H9 (cell line): ENCODE results near the gene RFPL3. TPM values are rescaled to one million over a fixed set of nuclear protein-coding genes. Genes with fewer than 3 reads are reported as not detected.

Experiments used
- DNase-seq: peaks from one replicate; pipeline ENCODE4 v3.0.0-alpha.2; 2017
- H2AFZ ChIP-seq: one replicate; pipeline ENCODE4 v1.6.1; 2013; ENCODE audit warnings: mild to moderate bottlenecking, low read length, control low read depth, moderate library complexity
- H2AK5ac ChIP-seq: 2 replicates; pipeline ENCODE4 v1.6.1; 2013; ENCODE audit warnings: low read length, control low read depth, mixed read lengths; ENCODE audit not compliant: insufficient read length
- H2BK120ac ChIP-seq: one replicate; pipeline ENCODE4 v1.6.1; 2013; ENCODE audit warnings: low read depth, mild to moderate bottlenecking, low read length, control low read depth, inconsistent platforms; ENCODE audit not compliant: poor library complexity, severe bottlenecking
- H2BK12ac ChIP-seq: 2 replicates; pipeline ENCODE4 v1.6.1; 2013; ENCODE audit warnings: low read length, control low read depth, mixed read lengths, low read depth; ENCODE audit not compliant: insufficient read length
- H2BK15ac ChIP-seq: 2 replicates; pipeline ENCODE4 v1.6.1; 2013; ENCODE audit warnings: low read depth, low read length, control low read depth
- H2BK20ac ChIP-seq: one replicate; pipeline ENCODE4 v1.6.1; 2013; ENCODE audit warnings: low read depth, mild to moderate bottlenecking, low read length, control low read depth, inconsistent platforms; ENCODE audit not compliant: poor library complexity, severe bottlenecking
- H2BK5ac ChIP-seq: 2 replicates; pipeline ENCODE4 v1.6.1; 2013; ENCODE audit warnings: low read length, control low read depth, mixed read lengths; ENCODE audit not compliant: insufficient read length
- H3K14ac ChIP-seq: 2 replicates; pipeline ENCODE4 v1.6.1; 2013; ENCODE audit warnings: low read length, control low read depth; ENCODE audit not compliant: insufficient read depth
- H3K18ac ChIP-seq: 2 replicates; pipeline ENCODE4 v1.6.1; 2013; ENCODE audit warnings: low read depth, mild to moderate bottlenecking, mixed read lengths, low read length, control low read depth; ENCODE audit not compliant: insufficient read length
- H3K23ac ChIP-seq: 2 replicates; pipeline ENCODE4 v1.6.1; 2013; ENCODE audit warnings: low read length, control low read depth, mixed read lengths, low read depth; ENCODE audit not compliant: insufficient read length
- H3K23me2 ChIP-seq: 2 replicates; pipeline ENCODE4 v1.6.1; 2013; ENCODE audit warnings: low read depth, mild to moderate bottlenecking, mixed read lengths, low read length, control low read depth; ENCODE audit not compliant: insufficient read length, poor library complexity, severe bottlenecking
- H3K27ac ChIP-seq: 2 replicates; pipeline ENCODE4 v1.5.1; 2013; ENCODE audit warnings: low read length, control low read depth, mixed read lengths, low read depth; ENCODE audit not compliant: insufficient read length
- H3K27me3 ChIP-seq: 2 replicates; pipeline ENCODE4 v1.6.1; 2013; ENCODE audit warnings: low read length, control low read depth, inconsistent platforms; ENCODE audit not compliant: insufficient read depth
- H3K4ac ChIP-seq: 2 replicates; pipeline ENCODE4 v1.6.1; 2013; ENCODE audit warnings: low read depth, mild to moderate bottlenecking, control low read depth, inconsistent platforms, low read length, moderate library complexity
- H3K4me1 ChIP-seq: 2 replicates; pipeline ENCODE4 v1.6.1; 2013; ENCODE audit warnings: low read length, control low read depth, inconsistent platforms; ENCODE audit not compliant: insufficient read depth
- H3K4me2 ChIP-seq: 2 replicates; pipeline ENCODE4 v1.6.1; 2013; ENCODE audit warnings: low read length, control low read depth, mixed read lengths; ENCODE audit not compliant: insufficient read length, insufficient read depth
- H3K56ac ChIP-seq: 2 replicates; pipeline ENCODE4 v1.6.1; 2013; ENCODE audit warnings: low read depth, mild to moderate bottlenecking, mixed read lengths, low read length, control low read depth; ENCODE audit not compliant: insufficient read length
- H3K79me1 ChIP-seq: 2 replicates; pipeline ENCODE4 v1.6.1; 2013; ENCODE audit warnings: low read depth, mild to moderate bottlenecking, moderate library complexity, low read length, control low read depth, inconsistent platforms; ENCODE audit not compliant: insufficient read depth, poor library complexity, severe bottlenecking
- H3K79me2 ChIP-seq: 2 replicates; pipeline ENCODE4 v1.6.1; 2013; ENCODE audit warnings: low read length, control low read depth, inconsistent platforms; ENCODE audit not compliant: insufficient read depth
- H3K9ac ChIP-seq: 2 replicates; pipeline ENCODE4 v1.6.1; 2013; ENCODE audit warnings: low read length, control low read depth, mixed read lengths; ENCODE audit not compliant: insufficient read length; ENCODE audit errors: extremely low read depth
- H3K9me3 ChIP-seq: one replicate; pipeline ENCODE4 v1.6.1; 2013; ENCODE audit warnings: low read depth, low read length, inconsistent platforms; ENCODE audit not compliant: control insufficient read depth
- H3T11ph ChIP-seq: one replicate; pipeline ENCODE4 v1.6.1; 2013; ENCODE audit warnings: mild to moderate bottlenecking, low read length, control low read depth, inconsistent platforms
- H4K20me1 ChIP-seq: one replicate; pipeline ENCODE4 v1.6.1; 2013; ENCODE audit not compliant: control insufficient read depth, insufficient read length, insufficient read depth
- H4K5ac ChIP-seq: 2 replicates; pipeline ENCODE4 v1.6.1; 2013; ENCODE audit warnings: low read depth, mild to moderate bottlenecking, mixed read lengths, low read length, control low read depth; ENCODE audit not compliant: insufficient read length
- H4K8ac ChIP-seq: replicated peaks from 2 replicates; pipeline ENCODE4 v1.6.1; 2013; ENCODE audit warnings: low read length, control low read depth, mixed read lengths, low read depth; ENCODE audit not compliant: insufficient read length
- H4K91ac ChIP-seq: 2 replicates; pipeline ENCODE4 v1.6.1; 2013; ENCODE audit warnings: low read depth, mild to moderate bottlenecking, moderate library complexity, mixed read lengths, low read length, control low read depth; ENCODE audit not compliant: insufficient read length
- H3K27ac Mint-ChIP-seq, 3 experiments: 2 replicates in 2 of 3; 3 replicates in 1 of 3; pipeline ENCODE4 v1.8.0; 2020 to 2021; ENCODE audit warnings: mixed read lengths in 3 of 3, mild to moderate bottlenecking in 1 of 3, moderate library complexity in 1 of 3
- H3K27me3 Mint-ChIP-seq: 2 replicates; pipeline ENCODE4 v1.8.0; 2021; ENCODE audit warnings: low read depth, mild to moderate bottlenecking, moderate library complexity, mixed read lengths
- H3K36me3 Mint-ChIP-seq, 3 experiments: 2 replicates in 2 of 3; 3 replicates in 1 of 3; pipeline ENCODE4 v1.8.0; 2020 to 2021; ENCODE audit warnings: low read depth in 3 of 3, mixed read lengths in 3 of 3; ENCODE audit not compliant: insufficient read depth in 1 of 3
- H3K4me1 Mint-ChIP-seq, 2 experiments: 2 replicates each; pipeline ENCODE4 v1.8.0; 2020; ENCODE audit warnings: mixed read lengths in 2 of 2
- H3K4me3 Mint-ChIP-seq, 2 experiments: 2 replicates in 1 of 2; 3 replicates in 1 of 2; pipeline ENCODE4 v1.8.0; 2020 to 2021; ENCODE audit warnings: mild to moderate bottlenecking in 2 of 2, mixed read lengths in 2 of 2, moderate library complexity in 1 of 2
- H3K9me3 Mint-ChIP-seq, 2 experiments: 2 replicates in 1 of 2; 3 replicates in 1 of 2; pipeline ENCODE4 v1.8.0; 2020; ENCODE audit warnings: mild to moderate bottlenecking in 2 of 2, mixed read lengths in 2 of 2, moderate library complexity in 1 of 2
- CTCF ChIP-seq: fragments of 200-600 bp; sonication (generic); conservative IDR thresholded peaks from 3 replicates; pipeline ENCODE4 v1.8.0; 2021; ENCODE audit warnings: antibody characterized with exemption, mild to moderate bottlenecking
- WGBS: extraction: QIAGEN DNeasy Blood & Tissue Kit; methylation state at CpG from one replicate; pipeline ENCODE4 v1.1.7; 2013; ENCODE audit warnings: missing lambda C conversion rate, low lambda C conversion rate, mixed read lengths; ENCODE audit not compliant: insufficient read length; ENCODE audit errors: extremely low coverage; 5-methylcytosine and 5-hydroxymethylcytosine counted together
- total RNA-seq: library from RNA; stranded (reverse); gene quantifications from 2 replicates; pipeline ENCODE4 v1.2.1, GENCODE V29; 2021

The RFPL3 gene
- total RNA-seq, 1 experiment from 2014 or later: not detected

GRCh38 chr22:32341122-32341740, 16.4 kb upstream of the RFPL3 start:
- no peak overlapping the region for H3K27ac ChIP-seq
- no peak overlapping the region for H3K27ac Mint-ChIP-seq
- WGBS: no CpG with 5 or more reads among the region's 13 CpGs

More at GRCh38 chr22:32341122-32341740, 16.4 kb upstream of the RFPL3 start:
- Histone ChIP-seq H4K5ac (no peak overlapping the region), H2BK12ac (no peak overlapping the region), H3K23ac (no peak overlapping the region), H3K18ac (no peak overlapping the region), H2BK5ac (no peak overlapping the region), H4K20me1 (no peaks in the 10 kb centered on the region), H3K14ac (no peak overlapping the region), H2BK15ac (no peak overlapping the region), H4K8ac (no peak overlapping the region), H3K9ac (no peak overlapping the region), H3K79me2 (no peaks in the 10 kb centered on the region), H2BK20ac (no peak overlapping the region), H2BK120ac (no peak overlapping the region), H3K27me3 (no peaks in the 10 kb centered on the region), H4K91ac (no peak overlapping the region), H3K56ac (no peak overlapping the region), H3K4me2 (no peak overlapping the region), H3K23me2 (no peaks in the 10 kb centered on the region), H2AK5ac (no peak overlapping the region), H3K4ac (no peak overlapping the region), H3K9me3 (no peaks in the 10 kb centered on the region), H2AFZ (no peak overlapping the region), H3T11ph (no peak overlapping the region), H3K79me1 (no peaks in the 10 kb centered on the region), H3K4me1 (no peaks in the 10 kb centered on the region)
- H3K36me3 Mint-ChIP-seq: peaks cover 0 to 1% (median 0%) of the 10 kb centered on the region in 3 experiments; a peak in 1 of 7 replicates
- peaks cover 7 to 20% of the 10 kb centered on the region in 2 experiments for H3K4me1 Mint-ChIP-seq
- DNase-seq: no peak
- H3K9me3 Mint-ChIP-seq: no peaks in the 10 kb centered on the region; a peak in 1 of 5 replicates
- TF ChIP-seq CTCF: no peak
- no peak overlapping the region for H3K4me3 Mint-ChIP-seq
- peaks cover 53% of the 10 kb centered on the region for H3K27me3 Mint-ChIP-seq
